Measurements from ENCODE around the gene PACS2.

- TF ChIP-seq EZH2phosphoT487 (IDR thresholded peaks at IDR 0.05; ENCODE audit: insufficient read depth, low read depth) (no peak), EZH2 (IDR thresholded peaks at IDR 0.05; ENCODE audit: insufficient read depth, poor library complexity, severe bottlenecking) (no peak)
Observed at GRCh38 chr14:105415481-105416428, 101.2 kb downstream of the PACS2 start.

Measured in GM23248 (cell line).